K562 (cell line): Measurements from ENCODE around the gene CDIPT. TPM values are rescaled to one million over a fixed set of nuclear protein-coding genes. Genes with fewer than 3 reads are reported as not detected.

Source experiments
- COPS2 ChIP-seq: fragments of 450-650 bp; conservative IDR thresholded peaks from 2 replicates; pipeline ENCODE4 v1.6.1; 2016; ENCODE audit warnings: mild to moderate bottlenecking, moderate library complexity
- ELF4 ChIP-seq: fragments of 450-650 bp; formaldehyde crosslinking; IDR thresholded peaks from 2 replicates; pipeline ENCODE4 v1.4.0; 2022; ENCODE audit warnings: missing genetic modification characterization
- ESRRA ChIP-seq: fragments of 450-650 bp; IDR thresholded peaks from 2 replicates; pipeline ENCODE4 v1.6.1; 2014; ENCODE audit warnings: low read depth, mild to moderate bottlenecking, moderate library complexity, borderline replicate concordance
- GABPA ChIP-seq: fragments of 200-800 bp; sonication (Bioruptor generic); conservative IDR thresholded peaks from 2 replicates; pipeline ENCODE4 v1.6.1; 2016; ENCODE audit warnings: low read depth, missing genetic modification characterization, missing compliant biosample characterization
- GABPB1 ChIP-seq: sonication (generic); formaldehyde crosslinking; IDR thresholded peaks from 2 replicates; pipeline ENCODE4 v1.8.0; 2022; ENCODE audit warnings: mild to moderate bottlenecking, missing genetic modification reagents
- ILF3 ChIP-seq: fragments of 450-650 bp; IDR thresholded peaks from 2 replicates; pipeline ENCODE4 v1.6.1; 2018; ENCODE audit warnings: antibody characterized with exemption, mild to moderate bottlenecking, moderate library complexity, borderline replicate concordance
- JUNB ChIP-seq: fragments of 450-650 bp; formaldehyde crosslinking; conservative IDR thresholded peaks from 2 replicates; pipeline ENCODE4 v1.4.0; 2020; ENCODE audit warnings: mild to moderate bottlenecking
- MIER1 ChIP-seq: fragments of 450-650 bp; IDR thresholded peaks from 2 replicates; pipeline ENCODE4 v1.6.1; 2016; ENCODE audit warnings: antibody characterized with exemption, mild to moderate bottlenecking, low read depth
- NELFE ChIP-seq: IDR thresholded peaks from 2 replicates; pipeline ENCODE4 v1.6.1; 2011; ENCODE audit warnings: mild to moderate bottlenecking; ENCODE audit not compliant: insufficient read depth, insufficient read length
- SETDB1 ChIP-seq: IDR thresholded peaks from one replicate; pipeline ENCODE4 v1.6.1; 2012; ENCODE audit warnings: low read length, control low read depth, inconsistent platforms
- TAL1 ChIP-seq: fragments of 450-650 bp; IDR thresholded peaks from 2 replicates; pipeline ENCODE4 v1.6.1; 2016; ENCODE audit warnings: mild to moderate bottlenecking
- TSC22D4 ChIP-seq: fragments of 450-650 bp; IDR thresholded peaks from 2 replicates; pipeline ENCODE4 v1.6.1; 2016; ENCODE audit warnings: missing genetic modification characterization, missing biosample characterization, control low read depth
- ZFP30 ChIP-seq: fragments of 250-450 bp; sonication (Bioruptor Pico); IDR thresholded peaks from 2 replicates; pipeline ENCODE4 v1.8.0; 2022; ENCODE audit warnings: moderate library complexity, mild to moderate bottlenecking, inconsistent platforms, borderline replicate concordance
- ZNF384 ChIP-seq: IDR thresholded peaks from 2 replicates; pipeline ENCODE4 v1.6.1; 2012; ENCODE audit warnings: low read depth, low read length, improper control_type of control experiment
- ZSCAN32 ChIP-seq: fragments of 450-650 bp; formaldehyde crosslinking; IDR thresholded peaks from 2 replicates; pipeline ENCODE4 v1.4.0; 2020; ENCODE audit warnings: mild to moderate bottlenecking, moderate library complexity
- polyA plus RNA-seq, 8 experiments: library from polyadenylated mRNA; depleted of rRNA in 4 of 8; stranded (reverse) in 5 of 8; unstranded in 3 of 8; fragments of >200 nt; fragmentation: Nextera tagmentation in 2 of 8; fragmentation: Illumina TruSeq in 1 of 8; extraction: Ambion mirVana in 2 of 8; extraction: Trizol in 1 of 8; gene quantifications; 2 replicates each; pipeline versions ENCODE4 v1.2.1 to v1.2.3, GENCODE V29; 2011 to 2014; ENCODE audit warnings: inconsistent platforms in 1 of 8, missing spikeins in 1 of 8
- total RNA-seq, 7 experiments: library from RNA; depleted of rRNA in 6 of 7; stranded (reverse); fragments of >200 nt in 6 of 7; fragmentation: Illumina TruSeq in 2 of 7; extraction: Trizol in 2 of 7; gene quantifications; 2 replicates each; pipeline versions ENCODE4 v1.2.1 to v1.2.3, GENCODE V29; 2011 to 2021; ENCODE audit warnings: low replicate concordance in 1 of 7
- TF ChIP-seq, protein P1 (sequence below): sonication (generic); formaldehyde crosslinking; IDR thresholded peaks from 2 replicates; pipeline ENCODE4 v1.8.0; 2023; ENCODE audit warnings: mild to moderate bottlenecking, missing genetic modification reagents
- TF ChIP-seq, protein P2 (sequence below): sonication (generic); formaldehyde crosslinking; IDR thresholded peaks from 2 replicates; pipeline ENCODE4 v1.8.0; 2022; ENCODE audit warnings: missing genetic modification reagents, mild to moderate bottlenecking, moderate library complexity, borderline replicate concordance
- TF ChIP-seq, protein P3 (sequence below): fragments of 250-450 bp; sonication (Bioruptor Pico); IDR thresholded peaks from 2 replicates; pipeline ENCODE4 v1.9.0; 2021; ENCODE audit warnings: mild to moderate bottlenecking
- TF ChIP-seq, protein P4 (sequence below): fragments of 250-450 bp; sonication (Bioruptor Pico); IDR thresholded peaks from 2 replicates; pipeline ENCODE4 v1.8.0; 2022; ENCODE audit warnings: moderate library complexity, mild to moderate bottlenecking, inconsistent platforms
- TF ChIP-seq, protein P5 (sequence below): sonication (generic); formaldehyde crosslinking; IDR thresholded peaks from 2 replicates; pipeline ENCODE4 v1.8.1; 2023; ENCODE audit warnings: mild to moderate bottlenecking, missing genetic modification reagents
- TF ChIP-seq, protein P6 (sequence below), 2 experiments: IDR thresholded peaks; 2 replicates each; pipeline ENCODE4 v1.6.1; 2012; ENCODE audit warnings: improper control_type of control experiment in 2 of 2, low read depth in 2 of 2, low read length in 2 of 2, borderline replicate concordance in 1 of 2

The CDIPT gene
- total and polyA plus RNA-seq, 9 of the 15 experiments (the other 6 are each of a cell fraction or from before 2014, with no cell fraction given): 1.3 to 37.0 (median 23.0) TPM

DNA sequence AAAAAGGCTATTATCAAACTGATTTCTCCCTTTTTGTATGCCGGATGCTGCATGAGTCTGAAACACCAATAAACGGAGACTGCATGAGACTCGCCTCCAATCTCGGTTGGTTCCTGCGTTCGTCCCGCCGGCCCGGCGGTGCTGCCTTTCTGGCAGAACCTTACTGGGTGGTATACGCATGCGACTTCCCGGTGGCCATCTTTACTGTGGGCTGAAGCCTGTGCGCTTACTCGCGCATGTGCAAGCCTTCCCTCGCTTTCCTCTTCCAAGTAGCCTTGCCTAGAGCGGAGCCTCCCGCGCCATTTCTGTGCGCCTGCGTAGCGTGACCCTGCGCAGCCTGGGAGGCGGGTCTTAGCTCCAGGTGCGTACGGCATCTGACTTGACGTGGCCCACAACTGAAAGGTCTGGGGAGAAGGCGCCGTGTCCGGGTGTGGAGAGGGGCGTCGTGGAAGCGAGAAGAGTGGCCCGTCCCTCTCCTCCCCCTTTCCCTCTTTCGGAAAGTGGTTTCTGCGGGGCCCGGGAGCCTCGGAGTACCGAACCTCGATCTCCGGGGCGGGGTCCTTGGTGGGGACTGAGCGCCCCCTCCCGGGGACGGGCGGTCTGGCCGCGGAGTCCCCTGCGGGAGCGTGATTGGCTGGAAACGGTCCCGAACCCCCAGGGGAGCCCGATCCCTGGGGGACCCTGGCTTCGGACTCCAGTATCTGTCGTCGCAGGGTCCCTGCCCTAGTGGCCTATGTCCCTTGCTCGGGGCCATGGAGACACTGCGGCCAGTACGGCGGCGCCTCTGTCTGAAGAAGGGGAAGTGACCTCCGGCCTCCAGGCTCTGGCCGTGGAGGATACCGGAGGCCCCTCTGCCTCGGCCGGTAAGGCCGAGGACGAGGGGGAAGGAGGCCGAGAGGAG lies 47.0 kb downstream of the CDIPT start, which contains the start of gene PAGR1 (continued):
- TF ChIP-seq ZFP30: no peak
- TF ChIP-seq ELF4 (CRISPR knock-in tag): peak; percentile 75; the same call in 1 of the 2 replicates
- TF ChIP-seq, protein P1, sequence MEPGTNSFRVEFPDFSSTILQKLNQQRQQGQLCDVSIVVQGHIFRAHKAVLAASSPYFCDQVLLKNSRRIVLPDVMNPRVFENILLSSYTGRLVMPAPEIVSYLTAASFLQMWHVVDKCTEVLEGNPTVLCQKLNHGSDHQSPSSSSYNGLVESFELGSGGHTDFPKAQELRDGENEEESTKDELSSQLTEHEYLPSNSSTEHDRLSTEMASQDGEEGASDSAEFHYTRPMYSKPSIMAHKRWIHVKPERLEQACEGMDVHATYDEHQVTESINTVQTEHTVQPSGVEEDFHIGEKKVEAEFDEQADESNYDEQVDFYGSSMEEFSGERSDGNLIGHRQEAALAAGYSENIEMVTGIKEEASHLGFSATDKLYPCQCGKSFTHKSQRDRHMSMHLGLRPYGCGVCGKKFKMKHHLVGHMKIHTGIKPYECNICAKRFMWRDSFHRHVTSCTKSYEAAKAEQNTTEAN (CRISPR knock-in tag): peak; percentile 67; the same call in 1 of the 2 replicates
- no peak for TF ChIP-seq JUNB
- TF ChIP-seq, protein P2, sequence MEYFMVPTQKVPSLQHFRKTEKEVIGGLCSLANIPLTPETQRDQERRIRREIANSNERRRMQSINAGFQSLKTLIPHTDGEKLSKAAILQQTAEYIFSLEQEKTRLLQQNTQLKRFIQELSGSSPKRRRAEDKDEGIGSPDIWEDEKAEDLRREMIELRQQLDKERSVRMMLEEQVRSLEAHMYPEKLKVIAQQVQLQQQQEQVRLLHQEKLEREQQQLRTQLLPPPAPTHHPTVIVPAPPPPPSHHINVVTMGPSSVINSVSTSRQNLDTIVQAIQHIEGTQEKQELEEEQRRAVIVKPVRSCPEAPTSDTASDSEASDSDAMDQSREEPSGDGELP (CRISPR knock-in tag): peak; percentile 90
- TF ChIP-seq GABPA (tag): peak; percentile 74
- TF ChIP-seq ZNF384: peak; percentile 77
- no peak for TF ChIP-seq ILF3
- TF ChIP-seq, protein P3, sequence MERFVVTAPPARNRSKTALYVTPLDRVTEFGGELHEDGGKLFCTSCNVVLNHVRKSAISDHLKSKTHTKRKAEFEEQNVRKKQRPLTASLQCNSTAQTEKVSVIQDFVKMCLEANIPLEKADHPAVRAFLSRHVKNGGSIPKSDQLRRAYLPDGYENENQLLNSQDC (CRISPR knock-in tag): 0 out of 2 replicates have a peak, but pooled peaks have one; percentile 42
- TF ChIP-seq, protein P4, sequence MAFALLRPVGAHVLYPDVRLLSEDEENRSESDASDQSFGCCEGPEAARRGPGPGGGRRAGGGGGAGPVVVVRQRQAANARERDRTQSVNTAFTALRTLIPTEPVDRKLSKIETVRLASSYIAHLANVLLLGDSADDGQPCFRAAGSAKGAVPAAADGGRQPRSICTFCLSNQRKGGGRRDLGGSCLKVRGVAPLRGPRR: 0 out of 2 replicates have a peak, but pooled peaks have one; percentile 13
- TF ChIP-seq, protein P5, sequence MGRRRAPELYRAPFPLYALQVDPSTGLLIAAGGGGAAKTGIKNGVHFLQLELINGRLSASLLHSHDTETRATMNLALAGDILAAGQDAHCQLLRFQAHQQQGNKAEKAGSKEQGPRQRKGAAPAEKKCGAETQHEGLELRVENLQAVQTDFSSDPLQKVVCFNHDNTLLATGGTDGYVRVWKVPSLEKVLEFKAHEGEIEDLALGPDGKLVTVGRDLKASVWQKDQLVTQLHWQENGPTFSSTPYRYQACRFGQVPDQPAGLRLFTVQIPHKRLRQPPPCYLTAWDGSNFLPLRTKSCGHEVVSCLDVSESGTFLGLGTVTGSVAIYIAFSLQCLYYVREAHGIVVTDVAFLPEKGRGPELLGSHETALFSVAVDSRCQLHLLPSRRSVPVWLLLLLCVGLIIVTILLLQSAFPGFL: no peak
- TF ChIP-seq ZSCAN32 (CRISPR knock-in tag): peak; percentile 60; the same call in 1 of the 2 replicates
- TF ChIP-seq TAL1: no peak
- no peak for TF ChIP-seq MIER1
- TF ChIP-seq, protein P6, sequence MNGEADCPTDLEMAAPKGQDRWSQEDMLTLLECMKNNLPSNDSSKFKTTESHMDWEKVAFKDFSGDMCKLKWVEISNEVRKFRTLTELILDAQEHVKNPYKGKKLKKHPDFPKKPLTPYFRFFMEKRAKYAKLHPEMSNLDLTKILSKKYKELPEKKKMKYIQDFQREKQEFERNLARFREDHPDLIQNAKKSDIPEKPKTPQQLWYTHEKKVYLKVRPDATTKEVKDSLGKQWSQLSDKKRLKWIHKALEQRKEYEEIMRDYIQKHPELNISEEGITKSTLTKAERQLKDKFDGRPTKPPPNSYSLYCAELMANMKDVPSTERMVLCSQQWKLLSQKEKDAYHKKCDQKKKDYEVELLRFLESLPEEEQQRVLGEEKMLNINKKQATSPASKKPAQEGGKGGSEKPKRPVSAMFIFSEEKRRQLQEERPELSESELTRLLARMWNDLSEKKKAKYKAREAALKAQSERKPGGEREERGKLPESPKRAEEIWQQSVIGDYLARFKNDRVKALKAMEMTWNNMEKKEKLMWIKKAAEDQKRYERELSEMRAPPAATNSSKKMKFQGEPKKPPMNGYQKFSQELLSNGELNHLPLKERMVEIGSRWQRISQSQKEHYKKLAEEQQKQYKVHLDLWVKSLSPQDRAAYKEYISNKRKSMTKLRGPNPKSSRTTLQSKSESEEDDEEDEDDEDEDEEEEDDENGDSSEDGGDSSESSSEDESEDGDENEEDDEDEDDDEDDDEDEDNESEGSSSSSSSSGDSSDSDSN (IDR thresholded peaks at IDR 0.05; ENCODE audit: borderline replicate concordance in 1 of 2, low read depth in 2 of 2, low read length in 2 of 2): no peak
- no peak for TF ChIP-seq SETDB1
- TF ChIP-seq ESRRA: peak; percentile 59; the same call in 1 of the 2 replicates
- TF ChIP-seq TSC22D4 (tag): no peak
- TF ChIP-seq GABPB1 (CRISPR knock-in tag): peak; percentile 79
- no peak for TF ChIP-seq NELFE
- no peak for TF ChIP-seq COPS2
